Activated gamma-delta T cell (primary cell): ENCODE results near the gene PPP4R4.

Experiments used
- DNase-seq: peaks from one replicate; lab custom pipeline; 2025; lab: John Stamatoyannopoulos, UW
- total RNA-seq, 2 donors: gene quantifications; one replicate each; lab custom pipeline; 2026; lab: John Stamatoyannopoulos, UW

The PPP4R4 gene
- total RNA-seq = 0.44 to 0.61 reads per million in 2 donors

GRCh38 chr14:94173885-94174603 is at the start of gene PPP4R4:
Gene PPP4R4, plus strand, starts transcription at chr14:94174322. Its CDS starts 144 bp downstream, at chr14:94174466.
- DNase-seq = peak; percentile 80

- DNase-seq = no peak
Measured at GRCh38 chr14:94124582-94125377, 49.3 kb upstream of the PPP4R4 start.

- DNase-seq = no peak
Measured at GRCh38 chr14:94125659-94126418, 48.3 kb upstream of the PPP4R4 start.

GRCh38 chr14:94126419-94126677 is 47.8 kb upstream of the PPP4R4 start:
- DNase-seq = no peak

GRCh38 chr14:94126800-94127199 is 47.3 kb upstream of the PPP4R4 start:
- DNase-seq = no peak

- DNase-seq = no peak
Measured at GRCh38 chr14:94127330-94127729, 46.8 kb upstream of the PPP4R4 start.

GRCh38 chr14:94128216-94128839 is 45.8 kb upstream of the PPP4R4 start:
- no peak for DNase-seq

GRCh38 chr14:94129111-94129757 is 44.9 kb upstream of the PPP4R4 start, which contains the start of gene IFI27L2:
Gene IFI27L2, minus strand, starts transcription at chr14:94129604. Its CDS starts 40 bp downstream, at chr14:94129564.
- DNase-seq = peak; percentile 58

GRCh38 chr14:94129758-94130414 is 44.2 kb upstream of the PPP4R4 start:
- no peak for DNase-seq

- DNase-seq = no peak
Measured at GRCh38 chr14:94132285-94132887, 41.7 kb upstream of the PPP4R4 start.

GRCh38 chr14:94135476-94135875 is 38.6 kb upstream of the PPP4R4 start:
- no peak for DNase-seq

- no peak for DNase-seq
Measured at GRCh38 chr14:94136575-94137331, 37.4 kb upstream of the PPP4R4 start.

- DNase-seq = no peak
Measured at GRCh38 chr14:94138251-94138650, 35.9 kb upstream of the PPP4R4 start.

- DNase-seq = no peak
Measured at GRCh38 chr14:94139006-94139405, 35.1 kb upstream of the PPP4R4 start.

- DNase-seq = no peak
Measured at GRCh38 chr14:94139421-94139820, 34.7 kb upstream of the PPP4R4 start.

- DNase-seq = no peak
Measured at GRCh38 chr14:94142247-94142646, 31.9 kb upstream of the PPP4R4 start.

GRCh38 chr14:94142836-94143235 is 31.3 kb upstream of the PPP4R4 start:
- no peak for DNase-seq

- DNase-seq = no peak
Measured at GRCh38 chr14:94143239-94143638, 30.9 kb upstream of the PPP4R4 start.

- DNase-seq = no peak
Measured at GRCh38 chr14:94143711-94144110, 30.4 kb upstream of the PPP4R4 start.

- no peak for DNase-seq
Measured at GRCh38 chr14:94144765-94145164, 29.4 kb upstream of the PPP4R4 start.
